SK-N-MC (cell line): Measurements from ENCODE around the gene DOCK1.

Source experiments
- EZH2 ChIP-seq: fragments of 200-600 bp; sonication (generic); IDR thresholded peaks from one replicate; pipeline ENCODE4 v1.6.1; 2017; ENCODE audit warnings: antibody characterized with exemption
- POLR2AphosphoS5 ChIP-seq: IDR thresholded peaks from 2 replicates; pipeline ENCODE4 v1.6.1; 2012; ENCODE audit warnings: mild to moderate bottlenecking, low read depth, low read length, borderline replicate concordance

GRCh38 chr10:127434006-127434405 is 528.8 kb downstream of the DOCK1 start:
- TF ChIP-seq EZH2 (no peak), POLR2AphosphoS5 (no peak)
